Measurements from ENCODE around the gene CINP.

DNA sequence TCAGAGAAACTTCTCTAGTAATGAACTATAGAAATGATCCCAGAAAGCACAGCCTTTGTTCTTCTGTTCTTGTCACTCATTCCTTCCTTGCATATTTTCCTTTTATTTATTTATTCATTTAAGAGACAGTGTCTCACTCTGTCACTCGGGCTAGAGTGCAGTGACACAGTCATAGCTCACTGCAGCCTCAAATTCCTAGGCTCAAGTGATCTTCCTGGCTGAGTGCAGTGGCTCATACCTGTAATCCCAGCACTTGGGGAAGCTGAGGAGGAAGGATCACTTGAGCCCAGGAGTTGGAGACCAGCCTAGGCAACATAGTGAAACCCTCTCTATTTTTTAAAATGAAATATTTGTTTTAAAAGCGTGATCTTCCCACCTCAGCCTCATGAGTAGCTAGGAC is 11.6 kb upstream of the CINP start:
- TF ChIP-seq, protein P1, sequence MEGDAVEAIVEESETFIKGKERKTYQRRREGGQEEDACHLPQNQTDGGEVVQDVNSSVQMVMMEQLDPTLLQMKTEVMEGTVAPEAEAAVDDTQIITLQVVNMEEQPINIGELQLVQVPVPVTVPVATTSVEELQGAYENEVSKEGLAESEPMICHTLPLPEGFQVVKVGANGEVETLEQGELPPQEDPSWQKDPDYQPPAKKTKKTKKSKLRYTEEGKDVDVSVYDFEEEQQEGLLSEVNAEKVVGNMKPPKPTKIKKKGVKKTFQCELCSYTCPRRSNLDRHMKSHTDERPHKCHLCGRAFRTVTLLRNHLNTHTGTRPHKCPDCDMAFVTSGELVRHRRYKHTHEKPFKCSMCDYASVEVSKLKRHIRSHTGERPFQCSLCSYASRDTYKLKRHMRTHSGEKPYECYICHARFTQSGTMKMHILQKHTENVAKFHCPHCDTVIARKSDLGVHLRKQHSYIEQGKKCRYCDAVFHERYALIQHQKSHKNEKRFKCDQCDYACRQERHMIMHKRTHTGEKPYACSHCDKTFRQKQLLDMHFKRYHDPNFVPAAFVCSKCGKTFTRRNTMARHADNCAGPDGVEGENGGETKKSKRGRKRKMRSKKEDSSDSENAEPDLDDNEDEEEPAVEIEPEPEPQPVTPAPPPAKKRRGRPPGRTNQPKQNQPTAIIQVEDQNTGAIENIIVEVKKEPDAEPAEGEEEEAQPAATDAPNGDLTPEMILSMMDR (IDR thresholded peaks at IDR 0.05) = no peak
- no peak for TF ChIP-seq POLR2A (IDR thresholded peaks at IDR 0.05)
